Liver (tissue), 3 donors: ENCODE data around the gene DIP2C.

Source experiments
- RAD21 ChIP-seq, 2 donors: IDR thresholded peaks; 2 replicates each; pipeline ENCODE4 v1.6.1; 2016; ENCODE audit warnings: antibody characterized with exemption in 2 of 2, mild to moderate bottlenecking in 2 of 2
- RXRA ChIP-seq, 2 donors: IDR thresholded peaks; 2 replicates each; pipeline ENCODE4 v1.6.1; 2017 to 2018; ENCODE audit warnings: antibody characterized with exemption in 2 of 2, mild to moderate bottlenecking in 1 of 2
- TAF1 ChIP-seq: conservative IDR thresholded peaks from 2 replicates; pipeline ENCODE4 v1.6.1; 2016; ENCODE audit warnings: antibody characterized with exemption, mild to moderate bottlenecking
- TF ChIP-seq, protein P1 (sequence below): IDR thresholded peaks from 2 replicates; pipeline ENCODE4 v1.6.1; 2016; ENCODE audit warnings: antibody characterized with exemption
- TF ChIP-seq, protein P2 (sequence below): fragments of 150-350 bp; IDR thresholded peaks from 2 replicates; pipeline ENCODE4 v1.5.1; 2017; ENCODE audit warnings: improper control_type of control experiment, low read depth, low read length; ENCODE audit not compliant: missing input control
- TF ChIP-seq, protein P3 (sequence below): IDR thresholded peaks from 2 replicates; pipeline ENCODE4 v1.6.1; 2016; ENCODE audit warnings: antibody characterized with exemption
- TF ChIP-seq, protein P4 (sequence below): IDR thresholded peaks from 2 replicates; pipeline ENCODE4 v1.6.1; 2016; ENCODE audit warnings: antibody characterized with exemption, mild to moderate bottlenecking
- TF ChIP-seq, protein P5 (sequence below): IDR thresholded peaks from 2 replicates; pipeline ENCODE4 v1.6.1; 2016; ENCODE audit warnings: antibody characterized with exemption
- donor health status: healthy.
- donor health status: healthy.

DNA sequence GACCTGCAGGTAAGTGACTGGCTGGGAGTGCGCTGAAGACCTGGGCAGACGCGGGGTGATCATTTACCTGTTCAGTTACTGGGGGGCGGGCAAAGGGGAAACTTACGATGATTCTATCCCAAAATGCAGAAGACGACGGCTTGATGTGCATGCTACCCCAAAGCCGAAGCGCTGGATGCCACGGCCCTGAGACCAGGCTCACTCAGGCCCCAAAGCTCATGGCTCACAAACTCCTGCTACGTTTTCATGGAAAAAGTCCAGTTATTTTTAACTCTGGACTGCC, 200.6 kb downstream of the DIP2C start:
- TF ChIP-seq, protein P1, sequence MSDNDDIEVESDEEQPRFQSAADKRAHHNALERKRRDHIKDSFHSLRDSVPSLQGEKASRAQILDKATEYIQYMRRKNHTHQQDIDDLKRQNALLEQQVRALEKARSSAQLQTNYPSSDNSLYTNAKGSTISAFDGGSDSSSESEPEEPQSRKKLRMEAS: no peak
- TF ChIP-seq RAD21 (IDR thresholded peaks at IDR 0.05) (no peak), RXRA (IDR thresholded peaks at IDR 0.05) (no peak), TAF1 (no peak)
- TF ChIP-seq, protein P2, sequence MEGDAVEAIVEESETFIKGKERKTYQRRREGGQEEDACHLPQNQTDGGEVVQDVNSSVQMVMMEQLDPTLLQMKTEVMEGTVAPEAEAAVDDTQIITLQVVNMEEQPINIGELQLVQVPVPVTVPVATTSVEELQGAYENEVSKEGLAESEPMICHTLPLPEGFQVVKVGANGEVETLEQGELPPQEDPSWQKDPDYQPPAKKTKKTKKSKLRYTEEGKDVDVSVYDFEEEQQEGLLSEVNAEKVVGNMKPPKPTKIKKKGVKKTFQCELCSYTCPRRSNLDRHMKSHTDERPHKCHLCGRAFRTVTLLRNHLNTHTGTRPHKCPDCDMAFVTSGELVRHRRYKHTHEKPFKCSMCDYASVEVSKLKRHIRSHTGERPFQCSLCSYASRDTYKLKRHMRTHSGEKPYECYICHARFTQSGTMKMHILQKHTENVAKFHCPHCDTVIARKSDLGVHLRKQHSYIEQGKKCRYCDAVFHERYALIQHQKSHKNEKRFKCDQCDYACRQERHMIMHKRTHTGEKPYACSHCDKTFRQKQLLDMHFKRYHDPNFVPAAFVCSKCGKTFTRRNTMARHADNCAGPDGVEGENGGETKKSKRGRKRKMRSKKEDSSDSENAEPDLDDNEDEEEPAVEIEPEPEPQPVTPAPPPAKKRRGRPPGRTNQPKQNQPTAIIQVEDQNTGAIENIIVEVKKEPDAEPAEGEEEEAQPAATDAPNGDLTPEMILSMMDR: no peak
- TF ChIP-seq, protein P3, sequence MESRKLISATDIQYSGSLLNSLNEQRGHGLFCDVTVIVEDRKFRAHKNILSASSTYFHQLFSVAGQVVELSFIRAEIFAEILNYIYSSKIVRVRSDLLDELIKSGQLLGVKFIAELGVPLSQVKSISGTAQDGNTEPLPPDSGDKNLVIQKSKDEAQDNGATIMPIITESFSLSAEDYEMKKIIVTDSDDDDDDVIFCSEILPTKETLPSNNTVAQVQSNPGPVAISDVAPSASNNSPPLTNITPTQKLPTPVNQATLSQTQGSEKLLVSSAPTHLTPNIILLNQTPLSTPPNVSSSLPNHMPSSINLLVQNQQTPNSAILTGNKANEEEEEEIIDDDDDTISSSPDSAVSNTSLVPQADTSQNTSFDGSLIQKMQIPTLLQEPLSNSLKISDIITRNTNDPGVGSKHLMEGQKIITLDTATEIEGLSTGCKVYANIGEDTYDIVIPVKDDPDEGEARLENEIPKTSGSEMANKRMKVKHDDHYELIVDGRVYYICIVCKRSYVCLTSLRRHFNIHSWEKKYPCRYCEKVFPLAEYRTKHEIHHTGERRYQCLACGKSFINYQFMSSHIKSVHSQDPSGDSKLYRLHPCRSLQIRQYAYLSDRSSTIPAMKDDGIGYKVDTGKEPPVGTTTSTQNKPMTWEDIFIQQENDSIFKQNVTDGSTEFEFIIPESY: no peak
- TF ChIP-seq, protein P4, sequence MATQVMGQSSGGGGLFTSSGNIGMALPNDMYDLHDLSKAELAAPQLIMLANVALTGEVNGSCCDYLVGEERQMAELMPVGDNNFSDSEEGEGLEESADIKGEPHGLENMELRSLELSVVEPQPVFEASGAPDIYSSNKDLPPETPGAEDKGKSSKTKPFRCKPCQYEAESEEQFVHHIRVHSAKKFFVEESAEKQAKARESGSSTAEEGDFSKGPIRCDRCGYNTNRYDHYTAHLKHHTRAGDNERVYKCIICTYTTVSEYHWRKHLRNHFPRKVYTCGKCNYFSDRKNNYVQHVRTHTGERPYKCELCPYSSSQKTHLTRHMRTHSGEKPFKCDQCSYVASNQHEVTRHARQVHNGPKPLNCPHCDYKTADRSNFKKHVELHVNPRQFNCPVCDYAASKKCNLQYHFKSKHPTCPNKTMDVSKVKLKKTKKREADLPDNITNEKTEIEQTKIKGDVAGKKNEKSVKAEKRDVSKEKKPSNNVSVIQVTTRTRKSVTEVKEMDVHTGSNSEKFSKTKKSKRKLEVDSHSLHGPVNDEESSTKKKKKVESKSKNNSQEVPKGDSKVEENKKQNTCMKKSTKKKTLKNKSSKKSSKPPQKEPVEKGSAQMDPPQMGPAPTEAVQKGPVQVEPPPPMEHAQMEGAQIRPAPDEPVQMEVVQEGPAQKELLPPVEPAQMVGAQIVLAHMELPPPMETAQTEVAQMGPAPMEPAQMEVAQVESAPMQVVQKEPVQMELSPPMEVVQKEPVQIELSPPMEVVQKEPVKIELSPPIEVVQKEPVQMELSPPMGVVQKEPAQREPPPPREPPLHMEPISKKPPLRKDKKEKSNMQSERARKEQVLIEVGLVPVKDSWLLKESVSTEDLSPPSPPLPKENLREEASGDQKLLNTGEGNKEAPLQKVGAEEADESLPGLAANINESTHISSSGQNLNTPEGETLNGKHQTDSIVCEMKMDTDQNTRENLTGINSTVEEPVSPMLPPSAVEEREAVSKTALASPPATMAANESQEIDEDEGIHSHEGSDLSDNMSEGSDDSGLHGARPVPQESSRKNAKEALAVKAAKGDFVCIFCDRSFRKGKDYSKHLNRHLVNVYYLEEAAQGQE: no peak
- TF ChIP-seq, protein P5, sequence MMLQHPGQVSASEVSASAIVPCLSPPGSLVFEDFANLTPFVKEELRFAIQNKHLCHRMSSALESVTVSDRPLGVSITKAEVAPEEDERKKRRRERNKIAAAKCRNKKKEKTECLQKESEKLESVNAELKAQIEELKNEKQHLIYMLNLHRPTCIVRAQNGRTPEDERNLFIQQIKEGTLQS: no peak
